PC-9 (cell line): Measurements from ENCODE around the gene CRYBB1. TPM values are rescaled to one million over a fixed set of nuclear protein-coding genes. Genes with fewer than 3 reads are reported as not detected.

Experiments used
- BruUV-seq: library from RNA; stranded (reverse); fragments of 400-500 nt; replicated peaks from 2 replicates; lab custom pipeline; 2021; lab: Mats Ljungman, UMichigan
- CTCF ChIA-PET: fragments of 300-600 bp; sonication (Branson Sonifier 250); formaldehyde crosslinking; loops from one replicate; lab custom pipeline; 2022; ENCODE audit warnings: antibody characterized with exemption; lab: Charles Lee
- POLR2A ChIA-PET: fragments of 300-600 bp; sonication (Branson Sonifier 250); formaldehyde crosslinking; loops from one replicate; lab custom pipeline; 2022; ENCODE audit warnings: antibody characterized with exemption; ENCODE audit not compliant: unreplicated experiment; lab: Charles Lee
- DNase-seq, 2 experiments: peaks; one replicate each; pipeline versions ENCODE4 v3.0.0 to v3.0.0-alpha.2; 2015 to 2022; ENCODE audit warnings: mixed read lengths in 1 of 2
- H2AFZ ChIP-seq: fragments of 200-600 bp; sonication (generic); 2 replicates; pipeline ENCODE4 v1.8.1; 2017; ENCODE audit warnings: antibody characterized with exemption
- H3F3A ChIP-seq: fragments of 200-600 bp; sonication (generic); 2 replicates; pipeline ENCODE4 v1.8.1; 2017; ENCODE audit warnings: antibody characterized with exemption, mild to moderate bottlenecking, low read depth; ENCODE audit not compliant: insufficient read depth
- H3K27ac ChIP-seq: fragments of 200-600 bp; sonication (generic); 2 replicates; pipeline ENCODE4 v1.6.1; 2016; ENCODE audit warnings: mixed run types
- H3K27me3 ChIP-seq: fragments of 200-600 bp; sonication (generic); 2 replicates; pipeline ENCODE4 v1.6.1; 2016; ENCODE audit warnings: low read depth, mixed run types; ENCODE audit not compliant: insufficient read depth
- H3K36me3 ChIP-seq: fragments of 200-600 bp; sonication (generic); 2 replicates; pipeline ENCODE4 v1.6.1; 2016; ENCODE audit warnings: low read depth, mixed run types
- H3K4me1 ChIP-seq: fragments of 200-600 bp; sonication (generic); replicated peaks from 2 replicates; pipeline ENCODE4 v1.6.1; 2016; ENCODE audit warnings: mixed run types; ENCODE audit not compliant: insufficient read depth
- H3K4me2 ChIP-seq: fragments of 200-600 bp; sonication (generic); 2 replicates; pipeline ENCODE4 v1.6.1; 2017; ENCODE audit warnings: mixed run types
- H3K4me3 ChIP-seq: fragments of 200-600 bp; sonication (generic); 2 replicates; pipeline ENCODE4 v1.6.1; 2016; ENCODE audit warnings: mixed run types
- H3K79me2 ChIP-seq: fragments of 200-600 bp; sonication (generic); 2 replicates; pipeline ENCODE4 v1.6.1; 2017; ENCODE audit warnings: low read depth, mixed run types
- H3K9me2 ChIP-seq: fragments of 200-600 bp; sonication (generic); 2 replicates; pipeline ENCODE4 v1.8.1; 2017; ENCODE audit warnings: mild to moderate bottlenecking; ENCODE audit not compliant: insufficient read depth
- H3K9me3 ChIP-seq: fragments of 200-600 bp; sonication (generic); 2 replicates; pipeline ENCODE4 v1.8.1; 2016; ENCODE audit warnings: low read depth; ENCODE audit not compliant: insufficient read depth
- H4K20me1 ChIP-seq: fragments of 200-600 bp; sonication (generic); 2 replicates; pipeline ENCODE4 v1.8.1; 2017; ENCODE audit not compliant: insufficient read depth
- EZH2 ChIP-seq: fragments of 200-600 bp; sonication (generic); IDR thresholded peaks from 2 replicates; pipeline ENCODE4 v1.8.0; 2017; ENCODE audit warnings: antibody characterized with exemption, low read depth
- intact Hi-C: fragments of 100-400 bp; cut with micrococcal nuclease; formaldehyde crosslinking; loops from one replicate; pipeline ENCODE4 v1.10.0; 2022; ENCODE audit not compliant: unreplicated experiment
- total RNA-seq: library from RNA; stranded (reverse); gene quantifications from 2 replicates; pipeline ENCODE4 v1.2.3, GENCODE V29; 2021
- TF ChIP-seq, protein P1 (sequence below): fragments of 200-600 bp; sonication (generic); conservative IDR thresholded peaks from 2 replicates; pipeline ENCODE4 v1.6.1; 2017; ENCODE audit warnings: mixed run types, antibody characterized with exemption, mild to moderate bottlenecking, moderate library complexity

Gene CRYBB1
- total RNA-seq, 1 experiment from 2014 or later = not detected

DNA sequence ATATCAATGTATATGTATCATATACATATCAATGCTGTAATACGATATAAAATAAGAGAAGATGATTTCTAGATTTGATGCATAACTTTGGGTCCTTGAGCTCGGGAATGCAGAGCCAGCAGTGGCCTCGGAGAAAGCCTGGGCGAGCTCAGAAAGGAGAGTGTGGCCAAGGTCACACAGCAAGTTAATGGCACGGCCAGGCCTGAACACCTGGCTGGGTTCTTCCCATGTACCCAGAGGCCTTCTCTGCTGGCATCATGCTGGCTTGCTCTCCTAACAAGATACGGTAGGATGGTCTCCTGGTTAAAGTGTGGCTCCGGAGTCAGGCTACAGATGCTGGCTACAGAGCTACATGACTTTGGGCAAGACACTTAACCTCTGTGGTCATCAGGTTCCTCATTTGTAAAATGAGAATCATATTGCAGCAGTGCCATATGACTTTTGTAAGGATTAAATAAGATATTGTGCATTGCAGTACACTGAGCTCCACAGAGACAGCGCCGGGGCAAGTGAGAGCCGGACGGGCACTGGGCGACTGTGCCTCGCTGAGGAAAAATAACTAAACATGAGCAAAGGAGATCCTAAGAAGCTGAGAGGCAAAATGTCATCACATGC is 57.8 kb downstream of the CRYBB1 start:
- DNase-seq = no peak
- Histone ChIP-seq H4K20me1 (no peaks in the 10 kb centered on the region), H3K27ac (no peak overlapping the region), H3K79me2 (no peaks in the 10 kb centered on the region), H3K36me3 (no peaks in the 10 kb centered on the region), H3K9me3 (no peaks in the 10 kb centered on the region), H3K4me2 (no peak overlapping the region), H2AFZ (no peak overlapping the region), H3K4me1 (no peaks in the 10 kb centered on the region), H3K4me3 (no peak overlapping the region), H3F3A (no peaks in the 10 kb centered on the region), H3K9me2 (no peaks in the 10 kb centered on the region), H3K27me3 (no peaks in the 10 kb centered on the region)
- BruUV-seq = no TSS peak
- no peak for TF ChIP-seq EZH2
- TF ChIP-seq, protein P1, sequence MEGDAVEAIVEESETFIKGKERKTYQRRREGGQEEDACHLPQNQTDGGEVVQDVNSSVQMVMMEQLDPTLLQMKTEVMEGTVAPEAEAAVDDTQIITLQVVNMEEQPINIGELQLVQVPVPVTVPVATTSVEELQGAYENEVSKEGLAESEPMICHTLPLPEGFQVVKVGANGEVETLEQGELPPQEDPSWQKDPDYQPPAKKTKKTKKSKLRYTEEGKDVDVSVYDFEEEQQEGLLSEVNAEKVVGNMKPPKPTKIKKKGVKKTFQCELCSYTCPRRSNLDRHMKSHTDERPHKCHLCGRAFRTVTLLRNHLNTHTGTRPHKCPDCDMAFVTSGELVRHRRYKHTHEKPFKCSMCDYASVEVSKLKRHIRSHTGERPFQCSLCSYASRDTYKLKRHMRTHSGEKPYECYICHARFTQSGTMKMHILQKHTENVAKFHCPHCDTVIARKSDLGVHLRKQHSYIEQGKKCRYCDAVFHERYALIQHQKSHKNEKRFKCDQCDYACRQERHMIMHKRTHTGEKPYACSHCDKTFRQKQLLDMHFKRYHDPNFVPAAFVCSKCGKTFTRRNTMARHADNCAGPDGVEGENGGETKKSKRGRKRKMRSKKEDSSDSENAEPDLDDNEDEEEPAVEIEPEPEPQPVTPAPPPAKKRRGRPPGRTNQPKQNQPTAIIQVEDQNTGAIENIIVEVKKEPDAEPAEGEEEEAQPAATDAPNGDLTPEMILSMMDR = no peak
- ChIA-PET POLR2A (no interaction called here), CTCF (no interaction called here)
- intact Hi-C loops = no loop called here

DNA sequence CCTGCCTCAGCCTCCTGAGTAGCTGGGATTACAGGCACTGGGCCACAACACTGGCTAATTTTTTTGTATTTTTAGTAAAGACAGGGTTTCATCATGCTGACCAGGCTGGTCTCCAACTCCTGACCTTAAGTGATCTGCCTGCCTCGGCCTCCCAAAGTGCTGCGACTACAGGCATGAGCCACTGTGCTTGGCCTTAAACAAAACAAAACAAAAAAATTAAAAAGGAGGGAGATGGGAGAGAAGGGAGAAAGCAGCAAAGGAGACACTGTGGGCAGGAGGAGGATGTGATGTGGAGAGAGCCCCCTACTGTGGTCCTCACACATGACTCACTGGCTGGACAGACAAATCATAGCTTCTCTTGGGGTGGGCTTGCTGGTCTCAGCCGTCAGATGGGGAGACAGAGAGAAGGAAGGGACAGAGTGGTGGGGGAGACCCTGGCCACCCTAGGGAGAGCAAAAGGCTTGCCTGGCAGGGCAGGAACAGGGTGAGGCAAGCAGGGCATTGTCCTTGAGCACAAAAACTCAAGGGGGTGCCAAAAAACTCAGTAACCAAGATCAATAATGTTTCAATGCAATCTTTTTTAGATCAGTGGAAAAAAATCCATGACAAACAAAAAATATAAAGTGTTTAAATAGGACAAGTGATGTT is 59.5 kb downstream of the CRYBB1 start:
- H3K9me3 ChIP-seq = no peaks in the 10 kb centered on the region
- intact Hi-C loops = no loop called here
- POLR2A ChIA-PET = no interaction called here
- BruUV-seq = no TSS peak
- no peaks in the 10 kb centered on the region for H3K36me3 ChIP-seq
- no peak overlapping the region for H3K4me2 ChIP-seq
- no peaks in the 10 kb centered on the region for H3F3A ChIP-seq
- no peaks in the 10 kb centered on the region for H3K9me2 ChIP-seq
- H3K27ac ChIP-seq = no peak overlapping the region
- no peaks in the 10 kb centered on the region for H3K4me1 ChIP-seq
- no peak for DNase-seq
- no peaks in the 10 kb centered on the region for H3K79me2 ChIP-seq
- no peaks in the 10 kb centered on the region for H3K27me3 ChIP-seq
- H3K4me3 ChIP-seq = no peak overlapping the region
- CTCF ChIA-PET = no interaction called here
- H4K20me1 ChIP-seq = no peaks in the 10 kb centered on the region
- H2AFZ ChIP-seq = no peak overlapping the region
- no peak for TF ChIP-seq EZH2
- TF ChIP-seq, protein P1 = no peak

DNA sequence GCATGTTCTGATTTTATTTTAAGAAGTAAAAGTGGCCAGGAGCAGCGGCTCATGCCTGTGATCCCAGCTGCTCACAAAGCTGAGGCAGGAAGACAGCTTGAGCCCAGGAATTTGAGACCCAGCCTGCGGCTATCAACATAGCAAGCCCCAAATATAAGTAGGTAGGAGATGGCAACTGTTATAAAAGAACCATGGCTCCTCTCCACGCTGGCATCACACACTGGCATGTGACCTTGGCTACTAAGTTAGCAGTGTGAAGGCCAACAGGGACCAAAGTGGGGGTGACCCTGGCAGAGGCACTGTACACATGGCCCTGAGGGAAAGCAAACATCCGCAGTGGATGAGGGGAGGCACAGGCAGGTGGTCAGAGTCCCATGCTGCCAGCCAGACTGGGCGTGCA is 60.9 kb downstream of the CRYBB1 start:
- no peaks in the 10 kb centered on the region for H3F3A ChIP-seq
- no peak for DNase-seq
- CTCF ChIA-PET = no interaction called here
- H3K9me3 ChIP-seq = no peaks in the 10 kb centered on the region
- intact Hi-C loops = no loop called here
- no peak overlapping the region for H2AFZ ChIP-seq
- POLR2A ChIA-PET = no interaction called here
- no peaks in the 10 kb centered on the region for H3K9me2 ChIP-seq
- no peak overlapping the region for H3K27ac ChIP-seq
- no peak overlapping the region for H3K4me3 ChIP-seq
- no peaks in the 10 kb centered on the region for H3K4me1 ChIP-seq
- H4K20me1 ChIP-seq = no peaks in the 10 kb centered on the region
- H3K4me2 ChIP-seq = no peak overlapping the region
- BruUV-seq = no TSS peak
- TF ChIP-seq, protein P1 = no peak
- TF ChIP-seq EZH2 = no peak
- no peaks in the 10 kb centered on the region for H3K79me2 ChIP-seq
- H3K27me3 ChIP-seq = no peaks in the 10 kb centered on the region
- H3K36me3 ChIP-seq = no peaks in the 10 kb centered on the region
